Pancreas (tissue), 10 donors: ENCODE data around the gene EEF2K. TPM values are rescaled to one million over a fixed set of nuclear protein-coding genes. Genes with fewer than 3 reads are reported as not detected.

Source experiments
- ATAC-seq, 4 donors: fragments of 200-7000 bp; cut with Tn5 transposase; one replicate each; pipeline versions ENCODE4 v1.8.0 to v1.9.1; 2020; ENCODE audit warnings: mild to moderate bottlenecking in 4 of 4, moderate library complexity in 4 of 4
- DNase-seq, 6 donors: peaks; one replicate each; pipeline ENCODE4 v3.0.0-alpha.2; 2020
- FAIRE-seq: peaks from 2 replicates; lab custom pipeline; 2012; peaks lifted over from hg19 to GRCh38; lab: Jason Lieb, UNC
- H3K27ac ChIP-seq, 4 donors: fragments of 200-600 bp; sonication (generic); 1 replicate in 3 of 4; 2 replicates in 1 of 4; pipeline versions ENCODE4 v1.5.0 to v1.8.0; 2020
- H3K27me3 ChIP-seq, 4 donors: fragments of 200-600 bp; one replicate each; pipeline ENCODE4 v1.8.0; 2021
- H3K36me3 ChIP-seq, 3 donors: fragments of 200-600 bp; sonication (generic) in 1 of 3; one replicate each; pipeline versions ENCODE4 v1.5.0 to v1.8.0; 2020 to 2021
- H3K4me1 ChIP-seq, 3 donors: fragments of 200-600 bp; one replicate each; pipeline ENCODE4 v1.8.0; 2021
- H3K4me3 ChIP-seq, 4 donors: fragments of 200-600 bp; sonication (generic) in 2 of 4; one replicate each; pipeline versions ENCODE4 v1.5.0 to v1.8.0; 2020 to 2021
- H3K9me3 ChIP-seq, 4 donors: fragments of 200-600 bp; one replicate each; pipeline ENCODE4 v1.8.0; 2021
- CTCF ChIP-seq, 4 donors: fragments of 200-600 bp; sonication (generic) in 3 of 4; IDR thresholded peaks; one replicate each; pipeline versions ENCODE4 v1.5.0 to v1.8.0; 2021; ENCODE audit warnings: antibody characterized with exemption in 4 of 4
- WGBS, 2 donors: extraction: QIAGEN DNeasy Blood & Tissue Kit; methylation state at CpG; one replicate each; pipeline ENCODE4 v1.1.7; 2013; 5-methylcytosine and 5-hydroxymethylcytosine counted together
- intact Hi-C, 3 donors: fragments of 100-400 bp; cut with DNase I; formaldehyde crosslinking; loops; one replicate each; pipeline versions ENCODE4 v1.11.1 to v1.14.2; 2022
- polyA plus RNA-seq, 2 donors: library from polyadenylated mRNA; stranded (reverse); fragments of 200-250 nt; gene quantifications; one replicate each; pipeline ENCODE4 v1.2.3, GENCODE V29; 2013
- total RNA-seq, 6 donors: library from RNA; stranded (reverse); fragmentation: NEBNext Ultra II Directional in 4 of 6; extraction: Animal tissue kit (Norgen Biotek cat#: 25700) in 4 of 6; gene quantifications; one replicate each; pipeline versions ENCODE4 v1.2.1 to v1.2.4, GENCODE V29; 2021 to 2023
- donor health status: healthy with polysubstance abuse.
- donor health status: DM: no; HTN: no; CAD: no; lungs with moderate emphysema.
- donor health status: DM: no; HTN: no; CAD: no.
- donor health status: control.
- donor health status: control.
- donor health status: Bipolar disorder and iron deficiency.
- donor health status: DM: yes; HTN: yes; CAD: no.
- donor health status: DM: no; HTN: no; CAD: no.
- donor health status: DM: no; HTN: no; CAD: no.
- donor health status: DM: yes; HTN: yes; CAD: no.

Gene EEF2K
- total and polyA plus RNA-seq, 8 donors, result 6.1 to 21.1 (median 16.5) TPM

GRCh38 chr16:22174642-22175041, 31.4 kb upstream of the EEF2K start:
- no peak for FAIRE-seq
- H3K4me3 ChIP-seq, result no peak overlapping the region
- no peak for ATAC-seq
- no peak overlapping the region for H3K27ac ChIP-seq
- H3K27me3 ChIP-seq, result no peaks in the 10 kb centered on the region
- TF ChIP-seq CTCF (IDR thresholded peaks at IDR 0.05), result no peak
- no peak for DNase-seq
- no peaks in the 10 kb centered on the region for H3K4me1 ChIP-seq
- WGBS, 2 donors, result 50 to 62% methylated on average over 9 of the region's 9 CpGs
- H3K36me3 ChIP-seq, result no peaks in the 10 kb centered on the region
- intact Hi-C loops, result no loop called here
- H3K9me3 ChIP-seq, result no peaks in the 10 kb centered on the region

- 69 to 71% methylated on average over 18 of the region's 18 CpGs for WGBS, 2 donors
- DNase-seq, result no peak
- H3K4me1 ChIP-seq, result no peaks in the 10 kb centered on the region
- no peak overlapping the region for H3K27ac ChIP-seq
- H3K4me3 ChIP-seq, result no peak overlapping the region
- no peak for TF ChIP-seq CTCF (IDR thresholded peaks at IDR 0.05)
- H3K9me3 ChIP-seq, result no peaks in the 10 kb centered on the region
- no peaks in the 10 kb centered on the region for H3K36me3 ChIP-seq
- FAIRE-seq, result no peak
- H3K27me3 ChIP-seq, result no peaks in the 10 kb centered on the region
- intact Hi-C loops, result no loop called here
- ATAC-seq, result no peak
Measured at GRCh38 chr16:22177968-22178930, 27.8 kb upstream of the EEF2K start.

- TF ChIP-seq CTCF (IDR thresholded peaks at IDR 0.05), result no peak
- no peaks in the 10 kb centered on the region for H3K36me3 ChIP-seq
- no peaks in the 10 kb centered on the region for H3K27me3 ChIP-seq
- H3K27ac ChIP-seq, result no peak overlapping the region
- no peaks in the 10 kb centered on the region for H3K4me1 ChIP-seq
- H3K9me3 ChIP-seq, result no peaks in the 10 kb centered on the region
- no peak overlapping the region for H3K4me3 ChIP-seq
- WGBS, 2 donors, result 70 to 74% methylated on average over 11 of the region's 11 CpGs
- FAIRE-seq, result no peak
- intact Hi-C loops, result no loop called here
- ATAC-seq, result no peak
- DNase-seq, result no peak
Measured at GRCh38 chr16:22181426-22181825, 24.7 kb upstream of the EEF2K start.

GRCh38 chr16:22181843-22182242, 24.2 kb upstream of the EEF2K start:
- ATAC-seq (no peak), FAIRE-seq (no peak), DNase-seq (no peak)
- no peaks in the 10 kb centered on the region for H3K36me3 ChIP-seq
- no peak overlapping the region for H3K4me3 ChIP-seq
- WGBS, 2 donors, result 65 to 74% methylated on average over 7 of the region's 7 CpGs
- TF ChIP-seq CTCF (IDR thresholded peaks at IDR 0.05), result no peak
- no peaks in the 10 kb centered on the region for H3K9me3 ChIP-seq
- no peaks in the 10 kb centered on the region for H3K4me1 ChIP-seq
- H3K27ac ChIP-seq, result no peak overlapping the region
- intact Hi-C loops, result no loop called here
- H3K27me3 ChIP-seq, result no peaks in the 10 kb centered on the region

GRCh38 chr16:22183335-22183734, 22.7 kb upstream of the EEF2K start:
- ATAC-seq (no peak), DNase-seq (no peak), FAIRE-seq (no peak)
- no peaks in the 10 kb centered on the region for H3K9me3 ChIP-seq
- no peaks in the 10 kb centered on the region for H3K36me3 ChIP-seq
- H3K27me3 ChIP-seq, result no peaks in the 10 kb centered on the region
- no peak for TF ChIP-seq CTCF (IDR thresholded peaks at IDR 0.05)
- H3K27ac ChIP-seq, result no peak overlapping the region
- 80 to 87% methylated on average over 5 of the region's 5 CpGs for WGBS, 2 donors
- intact Hi-C loops, result no loop called here
- H3K4me3 ChIP-seq, result no peak overlapping the region
- peaks cover 0 to 3% (median 0%) of the 10 kb centered on the region in 3 donors for H3K4me1 ChIP-seq
